HG02943 (cell line): Measurements from ENCODE around the gene CD34.

Experiments used
- ATAC-seq: cut with Tn5 transposase; IDR thresholded peaks from one replicate; pipeline ENCODE4 v1.9.1; 2021; ENCODE audit warnings: mild to moderate bottlenecking, low read depth, moderate library complexity; ENCODE audit not compliant: unreplicated experiment

CD34 gene

DNA sequence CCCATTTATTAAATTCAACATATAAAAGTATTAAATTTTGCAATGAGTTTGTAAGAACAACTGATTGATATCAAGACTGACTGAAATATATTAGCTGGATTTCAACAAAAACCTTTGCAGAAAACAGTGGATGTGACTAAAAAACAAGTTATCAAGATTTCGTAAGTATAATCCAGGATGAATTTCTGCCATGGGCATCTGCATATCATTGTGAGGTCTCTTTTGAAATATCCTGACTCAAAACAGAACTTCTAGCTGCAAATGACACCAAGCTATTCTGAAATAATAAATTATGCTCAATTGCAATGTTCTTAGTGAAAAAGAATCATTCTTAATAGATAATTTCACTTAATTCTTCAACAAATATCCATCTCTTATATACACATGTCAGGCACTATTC, 52.6 kb downstream of the CD34 start:
- no peak for ATAC-seq

DNA sequence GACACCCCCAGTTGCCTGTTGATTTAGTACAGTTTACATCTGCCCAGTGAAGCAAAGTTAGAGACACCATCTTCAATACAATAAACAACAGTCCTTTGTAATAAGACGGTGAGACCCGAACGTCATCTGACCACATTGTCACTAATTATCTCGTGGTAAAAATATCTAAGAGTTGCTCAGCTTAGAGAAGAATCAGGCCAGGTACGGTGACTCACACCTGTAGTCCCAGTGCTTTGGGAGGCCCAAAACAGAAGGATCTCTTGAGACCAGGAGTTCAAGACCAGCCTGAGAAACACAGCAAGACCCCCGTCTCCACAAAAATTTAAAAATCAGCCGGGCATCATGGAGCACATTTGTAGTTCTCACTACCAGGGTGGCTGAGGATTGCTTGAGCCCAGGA, 53.5 kb downstream of the CD34 start:
- ATAC-seq, result no peak

DNA sequence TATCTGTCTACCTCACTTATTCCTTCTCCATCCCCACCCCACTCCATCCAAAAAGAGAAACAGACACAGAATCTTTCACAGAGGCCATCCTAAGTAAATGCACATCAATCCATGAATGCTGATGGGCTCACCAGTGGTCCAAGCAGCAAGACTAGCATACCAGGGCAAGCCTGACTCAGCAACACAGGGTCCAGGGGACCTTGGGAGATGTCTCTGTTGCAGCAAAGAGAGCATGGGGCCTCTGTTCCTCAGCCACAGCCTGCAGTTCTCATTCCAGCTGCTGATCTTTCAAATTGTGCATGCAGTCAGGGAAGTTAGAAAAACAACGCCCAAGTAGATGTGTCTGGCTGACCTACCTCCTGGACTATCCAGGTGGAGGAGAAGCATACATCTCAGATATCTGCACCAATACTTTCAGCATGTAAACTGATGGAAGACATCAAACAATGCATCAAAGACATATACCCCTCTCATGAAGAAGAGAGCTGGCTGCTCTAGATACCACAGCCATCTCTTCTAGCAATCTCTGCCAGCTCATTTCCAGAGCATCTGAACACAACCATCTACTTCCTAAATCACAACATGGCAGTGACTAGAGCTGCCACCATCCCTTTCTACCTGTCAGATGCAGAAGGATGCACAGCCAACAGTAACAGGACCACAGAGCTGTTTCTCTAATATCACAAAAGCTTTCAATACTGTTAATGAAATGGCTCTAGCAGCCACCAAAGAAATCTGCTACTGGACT, 54.5 kb downstream of the CD34 start:
- no peak for ATAC-seq

DNA sequence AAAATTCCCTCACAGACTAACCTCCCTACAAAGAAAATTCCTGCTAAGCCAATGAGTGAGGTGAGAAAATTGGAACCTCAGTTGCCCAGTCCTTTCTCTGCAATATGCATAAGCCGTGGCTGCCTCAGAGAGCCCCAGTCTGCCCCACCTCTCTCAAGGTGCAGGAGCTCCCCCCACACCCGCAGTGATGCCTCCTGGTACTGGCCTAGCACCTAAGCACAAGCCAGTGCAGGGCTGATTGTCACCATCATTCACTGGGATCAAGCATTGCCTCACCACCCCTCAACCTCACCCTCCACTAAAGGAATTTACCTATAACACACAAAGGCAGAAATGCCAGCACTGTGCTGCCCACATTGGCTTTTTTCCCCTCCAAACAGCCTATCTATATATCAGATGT, 56.9 kb downstream of the CD34 start:
- ATAC-seq, result no peak

DNA sequence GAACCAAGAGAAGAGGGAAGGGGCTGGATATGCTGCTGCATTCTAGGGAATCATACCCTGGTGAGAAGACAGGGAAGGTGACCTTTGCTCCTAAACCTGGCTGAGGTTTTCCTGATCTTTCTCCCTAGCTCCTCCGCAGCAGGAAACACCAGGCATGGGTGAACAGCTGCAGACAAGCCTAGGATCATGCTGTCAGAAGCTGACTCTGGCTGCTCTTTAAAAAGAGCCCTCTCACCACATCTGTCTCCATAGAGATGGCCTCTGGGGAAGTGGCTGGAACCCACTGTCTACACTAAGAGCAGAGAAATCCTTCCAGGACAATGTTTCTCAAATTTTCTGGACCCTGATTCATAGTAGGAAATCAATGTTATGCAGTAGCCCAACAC, 57.6 kb downstream of the CD34 start:
- ATAC-seq, result no peak

DNA sequence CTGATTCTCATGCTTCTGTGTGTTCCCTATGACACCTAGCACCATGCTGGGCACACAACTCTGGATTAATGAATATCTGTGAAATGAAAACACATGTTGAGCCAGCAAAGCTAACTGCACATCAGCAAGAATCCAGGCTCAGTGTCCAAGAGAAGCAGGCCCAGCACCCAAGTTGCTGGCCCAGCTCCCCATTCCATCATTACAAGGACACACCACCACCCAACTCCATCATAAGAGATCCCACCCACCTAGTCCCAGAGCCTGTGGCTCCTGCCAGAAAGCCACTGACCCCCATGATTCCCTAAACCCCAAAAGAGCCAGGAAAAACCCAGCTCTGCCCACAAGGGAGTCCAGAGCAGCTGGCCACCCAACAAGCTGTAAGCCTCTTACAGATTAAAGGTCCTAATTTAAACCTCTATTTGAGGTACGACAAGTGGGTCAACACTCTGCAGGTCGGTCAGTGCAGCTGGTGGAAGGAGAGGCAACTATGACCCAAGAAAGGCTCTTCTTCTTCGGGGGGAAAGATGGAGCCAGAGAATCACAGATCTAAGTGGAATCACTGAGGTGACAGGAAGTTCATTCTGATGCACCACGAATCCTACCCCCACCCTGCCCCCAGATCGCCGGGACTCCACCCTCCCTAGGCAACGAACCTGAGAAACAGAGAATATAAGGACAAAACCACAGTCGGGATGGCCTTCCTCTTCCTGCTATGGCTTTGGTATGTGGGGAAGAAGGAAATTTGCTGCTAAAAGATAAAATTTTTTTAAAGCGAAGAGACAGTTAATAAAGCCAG, 58.2 kb downstream of the CD34 start:
- ATAC-seq, result no peak

DNA sequence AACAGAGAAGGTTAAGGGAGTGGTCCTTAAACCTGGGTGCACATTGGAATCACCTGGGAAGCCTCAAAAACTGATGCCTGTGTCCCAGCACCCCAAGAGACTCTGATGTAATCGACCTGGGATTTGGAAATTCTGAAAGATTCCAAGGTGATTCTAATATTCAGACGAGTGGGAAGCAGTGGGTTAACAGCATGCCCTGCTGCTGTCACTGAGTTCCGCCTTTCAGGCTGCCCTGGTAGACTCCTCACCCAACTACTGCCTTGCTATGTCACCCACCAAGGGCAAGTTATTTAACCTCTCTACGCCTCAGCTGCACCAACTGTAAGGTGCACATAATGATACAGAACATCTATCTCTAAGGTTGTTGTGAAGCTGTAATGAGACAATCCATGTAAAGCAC, 59.2 kb downstream of the CD34 start:
- ATAC-seq, result no peak

DNA sequence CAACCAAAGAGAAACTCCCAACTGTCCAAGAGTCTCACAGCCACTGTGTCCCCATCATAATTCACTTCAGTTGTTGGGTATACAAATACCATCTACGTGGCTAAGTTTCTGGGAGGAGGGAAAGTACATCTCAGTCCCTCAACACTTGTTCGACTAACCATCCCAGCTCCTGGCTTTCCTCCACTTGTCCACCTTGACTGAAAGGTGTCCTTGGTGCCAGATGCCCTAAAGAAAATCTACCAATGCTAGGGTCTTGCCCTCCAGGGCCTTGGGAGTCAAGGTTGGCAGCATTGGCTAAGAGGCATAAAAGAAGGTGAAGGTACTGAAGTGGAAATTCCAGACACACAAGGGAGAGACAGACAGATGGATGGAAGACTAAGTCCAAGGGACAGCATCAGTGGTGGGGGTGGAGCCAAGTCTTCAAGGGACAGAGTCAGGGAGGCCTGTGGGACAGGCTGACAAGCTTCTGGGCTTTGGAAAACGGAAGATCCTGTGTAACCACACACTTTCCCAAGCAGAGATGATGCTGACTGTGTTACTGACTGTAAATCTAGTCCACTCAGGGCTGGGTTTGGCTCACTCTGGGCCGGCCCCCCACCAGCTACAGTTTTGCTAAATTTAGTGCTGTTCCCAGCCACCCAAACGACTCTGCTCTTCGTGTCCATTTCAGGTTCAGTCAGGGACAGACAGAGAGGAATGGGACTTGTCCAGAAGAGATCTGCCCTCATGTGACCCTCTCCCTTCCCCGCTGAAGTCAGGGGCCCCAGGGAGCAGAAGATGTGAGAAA, 60.1 kb downstream of the CD34 start:
- no peak for ATAC-seq

DNA sequence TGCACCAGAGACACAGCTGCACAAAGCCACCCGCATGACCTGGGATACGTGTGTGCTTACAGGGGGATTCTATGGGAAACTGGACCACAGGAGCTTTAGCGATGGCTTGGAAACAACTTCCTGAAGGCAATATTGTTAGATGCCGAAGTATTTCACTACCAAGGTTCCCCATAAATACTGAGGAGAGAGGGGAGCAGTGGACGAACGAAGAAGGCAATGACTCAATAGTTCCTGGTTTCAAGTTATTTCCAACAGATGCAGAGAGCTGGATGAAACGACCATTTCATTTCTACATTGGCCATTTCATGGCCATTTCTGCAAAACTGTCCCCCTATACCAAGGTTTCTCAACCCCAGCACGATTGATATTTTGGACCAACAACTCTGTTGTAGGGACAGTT, 61.3 kb downstream of the CD34 start:
- ATAC-seq, result no peak

DNA sequence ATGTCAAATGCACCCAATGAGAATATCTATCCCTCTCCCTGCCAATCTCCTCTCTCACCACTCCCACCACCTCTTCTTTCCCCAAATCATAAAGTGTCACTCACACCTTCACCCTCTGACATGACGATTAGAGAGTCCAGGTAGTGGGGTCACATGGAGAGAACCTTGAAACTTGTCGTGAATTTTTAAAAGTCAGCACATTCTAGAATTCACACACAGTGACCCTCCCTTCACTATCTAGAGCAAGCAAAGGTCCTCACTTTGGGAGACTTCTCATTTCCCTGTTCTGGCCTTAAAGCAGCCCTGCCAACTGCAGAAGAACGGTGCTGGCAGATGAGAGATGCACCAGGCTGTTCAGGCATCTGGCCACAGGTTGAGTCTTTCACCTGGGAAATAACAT, 61.9 kb downstream of the CD34 start:
- no peak for ATAC-seq

DNA sequence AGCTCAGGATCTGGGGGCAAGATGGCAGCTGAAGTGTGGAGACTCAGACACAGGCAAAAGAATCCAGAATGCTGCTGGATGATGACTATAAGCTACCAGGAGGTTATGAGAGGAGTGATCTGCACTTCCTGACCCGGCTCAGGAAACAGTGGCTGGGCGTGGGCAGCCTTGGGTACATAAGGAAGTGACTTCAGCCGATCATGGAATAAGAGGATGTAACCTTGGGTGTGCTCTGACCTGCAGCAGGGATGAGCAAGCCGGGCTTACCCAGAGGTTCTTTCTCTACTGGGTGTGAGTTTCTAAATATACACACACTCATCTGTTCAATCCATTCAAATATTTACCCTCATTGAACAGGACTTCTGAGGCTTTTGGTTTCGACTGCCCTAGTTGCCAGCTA, 62.7 kb downstream of the CD34 start:
- ATAC-seq, result no peak

DNA sequence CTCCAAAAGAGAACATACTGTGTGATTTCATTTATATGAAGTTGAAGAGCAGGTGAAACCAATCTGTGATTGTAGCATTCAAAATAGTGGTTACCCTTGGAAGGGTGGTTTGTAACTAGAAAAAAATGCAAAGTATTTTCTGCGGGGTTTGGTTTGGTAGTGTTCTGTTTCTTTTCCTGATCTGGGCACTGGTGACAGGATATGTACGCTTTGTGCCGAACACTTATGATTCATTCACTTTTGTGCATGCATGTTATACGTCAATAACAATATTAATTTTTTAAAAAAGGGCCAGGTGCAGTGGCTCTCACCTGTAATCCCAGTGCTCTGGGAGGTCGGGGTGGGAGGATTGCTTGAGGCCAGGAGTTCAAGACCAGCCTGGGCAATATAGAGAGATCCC, 63.8 kb downstream of the CD34 start:
- no peak for ATAC-seq

DNA sequence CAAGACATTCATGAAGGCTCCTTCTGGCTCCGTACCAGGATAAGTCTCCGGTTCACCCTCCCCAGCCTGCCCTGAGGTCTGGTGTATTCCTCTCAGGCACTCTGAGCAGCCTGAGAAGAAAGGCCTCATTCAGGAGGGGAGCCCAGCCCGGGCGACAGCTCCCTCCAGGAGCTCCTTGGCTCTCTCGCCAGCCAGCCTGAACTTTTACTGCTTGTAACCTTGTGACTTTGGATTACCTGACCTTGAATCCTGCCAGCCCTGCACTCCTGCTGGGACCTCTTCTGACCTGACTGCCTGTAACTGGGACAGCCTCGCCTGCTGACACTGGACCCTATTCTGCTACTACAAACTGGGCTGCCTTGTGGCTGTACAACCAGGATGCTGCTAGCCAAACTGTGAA, 65.8 kb downstream of the CD34 start:
- ATAC-seq, result no peak

DNA sequence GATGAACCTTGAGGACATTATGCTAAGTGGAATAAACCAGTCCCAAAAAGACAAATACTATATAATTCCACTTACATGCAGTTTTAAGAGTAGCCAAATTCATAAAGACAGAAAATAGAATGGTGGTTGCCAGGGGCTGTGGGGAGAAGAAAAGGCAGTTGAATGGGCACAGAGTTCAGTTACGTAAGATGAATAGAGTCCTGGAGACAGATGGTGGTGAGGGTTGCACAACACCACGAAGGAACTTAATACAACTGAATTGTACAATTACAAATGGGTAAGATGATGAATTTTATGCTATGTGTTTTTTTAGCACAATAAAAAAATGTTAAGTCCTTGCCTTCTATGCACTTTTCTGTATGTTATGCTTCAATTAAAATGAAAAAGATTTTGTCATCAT, 66.6 kb downstream of the CD34 start:
- ATAC-seq, result no peak

DNA sequence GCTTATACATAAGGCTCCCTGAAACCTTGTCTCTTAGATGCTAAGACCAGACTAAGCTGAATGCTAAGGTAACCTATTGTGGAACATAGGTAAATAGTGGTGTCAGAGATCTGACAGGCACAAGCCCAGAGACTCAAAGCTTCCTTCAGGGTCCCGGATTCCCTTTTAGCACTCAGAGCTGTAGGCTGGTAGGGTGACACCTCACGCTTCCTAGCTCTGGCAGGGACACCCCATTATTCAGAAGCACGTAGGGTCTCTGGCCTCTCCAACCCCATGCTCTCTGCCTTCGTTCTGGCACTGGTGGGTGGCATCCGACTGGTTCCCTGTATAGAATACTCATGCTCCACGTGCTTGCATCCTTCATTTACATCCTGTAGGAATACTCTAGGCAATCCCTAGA, 68.4 kb downstream of the CD34 start:
- ATAC-seq, result no peak

DNA sequence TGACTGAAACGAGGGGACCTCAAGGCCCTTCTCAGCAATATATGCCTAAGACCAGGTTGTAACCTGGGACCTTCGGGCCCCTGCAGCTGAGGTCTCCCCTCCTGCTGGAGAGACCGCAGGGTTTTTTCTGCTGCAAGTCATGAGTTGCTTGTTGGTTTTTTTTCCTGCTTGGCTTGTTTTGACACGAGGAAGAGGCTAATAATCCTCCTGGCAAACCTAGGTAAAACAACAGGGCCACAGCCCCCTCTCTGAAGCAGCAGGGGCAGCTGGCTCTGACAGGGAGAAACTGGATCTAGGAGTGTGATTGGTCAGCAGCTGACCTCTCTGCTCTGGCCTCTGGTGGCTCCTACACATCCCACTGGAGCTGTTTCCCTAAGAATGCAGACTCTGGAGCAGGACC, 69.0 kb downstream of the CD34 start:
- no peak for ATAC-seq

DNA sequence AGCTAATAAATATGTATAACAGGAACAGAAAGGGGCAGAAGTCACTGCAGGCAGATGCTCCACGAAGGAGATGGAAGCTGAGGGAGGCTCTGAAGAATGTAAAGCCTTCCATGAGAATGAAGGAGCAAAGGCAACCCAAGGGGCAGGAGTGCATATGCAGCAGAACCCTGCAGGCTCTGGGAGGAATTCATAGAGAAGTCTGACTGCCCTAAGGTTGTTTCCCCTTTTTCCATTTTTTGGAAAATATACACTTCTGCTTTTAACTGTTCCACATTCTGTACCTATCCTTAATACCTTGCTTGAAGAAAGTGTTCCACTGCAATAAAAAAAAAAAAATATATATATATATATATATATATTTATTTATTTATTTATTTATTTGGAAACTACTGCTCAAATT, 69.6 kb downstream of the CD34 start:
- no peak for ATAC-seq

DNA sequence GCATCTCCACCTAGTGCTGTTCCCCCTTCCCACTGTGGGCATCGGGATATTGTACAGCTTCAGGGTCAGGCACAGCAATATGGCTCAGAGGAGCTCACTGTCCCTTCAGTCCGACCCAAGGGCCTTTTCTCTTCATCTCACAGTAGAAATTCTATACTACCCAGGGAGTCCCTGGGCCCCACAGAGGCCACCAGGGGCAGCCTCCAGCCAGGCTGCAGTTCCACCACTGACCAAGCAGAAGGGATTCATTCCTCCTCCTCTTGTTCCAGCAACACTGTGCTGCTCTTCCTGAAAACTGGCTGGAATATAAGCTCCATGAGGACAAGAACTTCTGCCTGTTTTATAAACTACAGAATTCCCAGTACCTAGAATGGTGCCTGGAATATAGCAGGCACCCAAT, 70.5 kb downstream of the CD34 start:
- no peak for ATAC-seq

DNA sequence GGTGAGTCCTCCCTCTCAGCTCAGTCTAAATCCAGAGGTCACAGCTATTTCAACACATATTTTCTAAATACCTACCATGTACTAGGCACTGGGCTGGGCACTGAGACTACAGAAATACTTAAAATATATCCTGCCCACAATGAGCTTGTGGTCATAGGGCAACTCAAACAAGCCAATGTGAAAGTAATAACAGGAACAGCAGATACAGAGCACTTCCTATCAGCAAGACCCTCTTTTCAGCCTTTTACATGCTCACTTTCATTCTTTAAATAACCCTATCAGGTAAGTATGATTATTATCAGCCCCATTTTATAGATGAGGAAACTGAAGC, 71.9 kb downstream of the CD34 start:
- no peak for ATAC-seq

DNA sequence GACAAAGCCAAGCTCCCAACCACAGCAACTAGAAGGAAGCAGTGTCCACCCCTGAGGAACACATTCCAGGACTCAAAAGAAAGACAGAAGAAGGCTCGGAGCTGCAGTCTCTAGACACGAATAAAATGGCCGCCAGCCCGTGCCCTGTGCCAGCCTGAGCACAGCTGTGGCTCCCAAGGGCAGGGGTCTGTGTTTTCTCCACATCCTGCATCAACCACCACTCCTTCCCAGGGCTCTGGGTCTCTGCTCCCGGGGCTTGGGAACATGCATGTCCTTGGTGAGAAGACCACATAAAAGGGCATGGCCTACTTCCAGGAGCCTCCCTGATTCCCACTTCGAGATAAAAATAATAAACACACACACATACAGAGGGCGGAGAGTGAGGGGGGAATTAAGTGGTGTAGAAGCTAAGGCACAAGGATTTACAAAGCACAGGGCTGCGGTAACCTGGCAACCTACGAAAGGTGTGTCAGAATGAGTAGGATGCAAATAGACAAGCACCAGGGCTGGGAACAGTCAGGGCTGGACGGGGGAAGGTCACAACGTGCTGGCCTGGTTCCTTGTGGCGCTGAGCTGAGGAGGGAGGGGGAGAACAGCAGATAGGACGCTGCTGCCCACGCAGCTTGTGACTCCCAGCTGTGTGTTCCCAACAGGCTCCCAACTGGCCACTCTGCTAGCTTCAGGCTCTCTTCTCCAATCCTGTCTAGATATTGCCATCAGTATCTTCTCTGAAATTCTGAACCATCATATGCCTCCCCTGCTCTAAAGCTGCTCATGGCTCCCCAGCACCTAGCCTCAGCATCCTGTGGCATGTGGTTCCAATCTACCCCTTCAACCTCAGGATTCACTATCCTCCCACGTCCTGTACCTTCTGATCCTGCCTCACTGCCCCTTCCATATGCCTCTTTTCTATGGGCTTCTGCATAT, 72.5 kb downstream of the CD34 start:
- ATAC-seq, result no peak

DNA sequence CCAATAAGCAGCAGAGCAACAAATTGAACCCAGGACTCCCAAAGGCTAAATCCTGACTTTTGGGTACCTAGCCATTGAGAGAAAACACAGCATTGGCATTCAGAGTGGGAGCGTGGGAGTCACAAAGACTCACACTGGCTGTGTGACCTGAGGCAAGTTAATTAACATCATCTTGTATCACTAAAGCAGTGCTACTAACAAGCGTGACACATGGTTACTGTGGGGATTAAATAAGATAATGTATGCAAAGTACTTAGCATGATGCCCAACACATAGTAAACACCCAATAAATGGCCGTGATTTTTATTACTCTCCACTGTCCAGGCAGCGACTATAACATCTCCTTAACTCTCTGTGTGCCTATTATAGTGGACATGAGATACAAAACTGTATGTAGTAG, 73.3 kb downstream of the CD34 start:
- no peak for ATAC-seq
